Panc1 (cell line): ENCODE results near the gene GPR37L1. TPM values are rescaled to one million over a fixed set of nuclear protein-coding genes. Genes with fewer than 3 reads are reported as not detected.

Experiments used
- ATAC-seq: fragments of 200-7000 bp; cut with Tn5 transposase; 2 replicates; pipeline ENCODE4 v1.9.1; 2020; ENCODE audit warnings: mild to moderate bottlenecking, moderate library complexity
- BruUV-seq: library from RNA; stranded (reverse); fragments of 400-500 nt; replicated peaks from 2 replicates; lab custom pipeline; 2021; lab: Mats Ljungman, UMichigan
- CTCF ChIA-PET: fragments of 300-600 bp; sonication (Branson Sonifier 250); formaldehyde crosslinking; loops from one replicate; lab custom pipeline; 2022; ENCODE audit warnings: antibody characterized with exemption; lab: Charles Lee
- POLR2A ChIA-PET: fragments of 300-600 bp; sonication (Branson Sonifier 250); formaldehyde crosslinking; loops from one replicate; lab custom pipeline; 2022; ENCODE audit warnings: antibody characterized with exemption; lab: Charles Lee
- DNase-seq: peaks from one replicate; pipeline ENCODE4 v3.0.0-alpha.2; 2010; ENCODE audit warnings: low read depth, low spot score
- H3K27ac ChIP-seq: 2 replicates; pipeline ENCODE4 v1.5.1; 2011; ENCODE audit warnings: mild to moderate bottlenecking, low read length, inconsistent platforms
- H3K27me3 ChIP-seq: fragments of 200-500 bp; sonication (Bioruptor generic); 2 replicates; pipeline ENCODE4 v1.6.0; 2014; ENCODE audit warnings: low read length, inconsistent platforms; ENCODE audit not compliant: control insufficient read depth, insufficient read depth
- H3K36me3 ChIP-seq: fragments of 200-500 bp; sonication (Bioruptor generic); 2 replicates; pipeline ENCODE4 v1.5.1; 2014; ENCODE audit warnings: inconsistent platforms, mild to moderate bottlenecking, low read length, moderate library complexity; ENCODE audit not compliant: control insufficient read depth, insufficient read depth
- H3K4me1 ChIP-seq: 2 replicates; pipeline ENCODE4 v1.5.1; 2011; ENCODE audit warnings: inconsistent platforms, mild to moderate bottlenecking, low read length, moderate library complexity; ENCODE audit not compliant: control insufficient read depth, insufficient read depth
- H3K4me3 ChIP-seq, 2 experiments: 2 replicates each; pipeline ENCODE4 v1.5.1; 2011 to 2012; ENCODE audit warnings: low read depth in 2 of 2, low read length in 2 of 2, mild to moderate bottlenecking in 2 of 2, inconsistent platforms in 1 of 2, moderate library complexity in 1 of 2
- H3K9me3 ChIP-seq: fragments of 200-500 bp; sonication (Bioruptor generic); 2 replicates; pipeline ENCODE4 v1.5.1; 2014; ENCODE audit warnings: low read depth, mild to moderate bottlenecking, inconsistent platforms, low read length, moderate library complexity; ENCODE audit not compliant: control insufficient read depth, insufficient read depth
- POLR2AphosphoS5 ChIP-seq: IDR thresholded peaks from 2 replicates; pipeline ENCODE4 v1.6.1; 2012; ENCODE audit warnings: mild to moderate bottlenecking, low read depth, low read length, moderate library complexity
- SIN3A ChIP-seq: IDR thresholded peaks from 2 replicates; pipeline ENCODE4 v1.6.1; 2012; ENCODE audit warnings: low read depth, mild to moderate bottlenecking, low read length, moderate library complexity, borderline replicate concordance; ENCODE audit not compliant: insufficient read depth
- TCF7L2 ChIP-seq: IDR thresholded peaks from 2 replicates; pipeline ENCODE4 v1.6.1; 2011; ENCODE audit warnings: mild to moderate bottlenecking, low read depth, low read length, inconsistent platforms
- in situ Hi-C: cut with HindIII; loops from 2 replicates; pipeline ENCODE4 v1.10.0; 2016; ENCODE audit warnings: low sequenced_read_pairs, low pct_unique_long_range_greater_than_20kb
- intact Hi-C: fragments of 100-400 bp; cut with micrococcal nuclease; formaldehyde crosslinking; loops from one replicate; pipeline ENCODE4 v1.10.0; 2022; ENCODE audit not compliant: unreplicated experiment
- total RNA-seq: library from RNA; stranded (reverse); gene quantifications from one replicate; pipeline ENCODE4 v1.2.1, GENCODE V29; 2021; ENCODE audit not compliant: unreplicated experiment
- TF ChIP-seq, protein P1 (sequence below): fragments of 450-650 bp; IDR thresholded peaks from 2 replicates; pipeline ENCODE4 v1.5.1; 2017; ENCODE audit warnings: mild to moderate bottlenecking
- TF ChIP-seq, protein P2 (sequence below), 2 experiments: IDR thresholded peaks; 2 replicates each; pipeline ENCODE4 v1.6.1; 2011 to 2012; ENCODE audit warnings: low read depth in 2 of 2, control low read depth in 1 of 2, low read length in 1 of 2, mild to moderate bottlenecking in 1 of 2, moderate library complexity in 1 of 2; ENCODE audit not compliant: insufficient read depth in 1 of 2

GPR37L1 gene
- total RNA-seq, 1 experiment from 2014 or later, result 0.44 TPM

DNA sequence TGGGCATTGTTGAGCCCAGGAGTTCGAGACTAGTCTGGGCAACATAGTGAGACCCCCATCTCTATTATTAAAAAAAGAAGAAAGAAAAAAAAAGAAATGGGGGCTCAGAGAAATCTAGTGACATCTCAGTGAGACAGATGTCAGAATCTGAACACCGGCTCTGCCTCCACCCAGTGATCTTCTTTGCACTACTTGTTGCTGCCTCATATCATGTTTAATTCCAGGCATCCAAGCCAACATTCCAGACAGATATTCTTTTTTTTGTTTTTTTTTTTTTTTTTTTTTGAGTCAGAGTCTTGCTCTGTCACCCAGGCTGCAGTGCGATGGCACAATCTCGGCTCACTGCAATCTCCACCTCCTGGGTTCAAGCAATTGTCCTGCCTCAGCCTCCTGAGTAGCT lies 26.8 kb downstream of the GPR37L1 start:
- ATAC-seq, result no peak
- Histone ChIP-seq H3K27ac (no peak overlapping the region), H3K27me3 (no peaks in the 10 kb centered on the region), H3K9me3 (no peaks in the 10 kb centered on the region), H3K4me1 (peaks cover 5% of the 10 kb centered on the region), H3K36me3 (no peaks in the 10 kb centered on the region), H3K4me3 (no peak overlapping the region)
- in situ Hi-C loops (no loop called here), intact Hi-C loops (no loop called here)
- no TSS peak for BruUV-seq
- ChIA-PET CTCF (no interaction called here), POLR2A (no interaction called here)
- DNase-seq, result no peak
- TF ChIP-seq, protein P1, sequence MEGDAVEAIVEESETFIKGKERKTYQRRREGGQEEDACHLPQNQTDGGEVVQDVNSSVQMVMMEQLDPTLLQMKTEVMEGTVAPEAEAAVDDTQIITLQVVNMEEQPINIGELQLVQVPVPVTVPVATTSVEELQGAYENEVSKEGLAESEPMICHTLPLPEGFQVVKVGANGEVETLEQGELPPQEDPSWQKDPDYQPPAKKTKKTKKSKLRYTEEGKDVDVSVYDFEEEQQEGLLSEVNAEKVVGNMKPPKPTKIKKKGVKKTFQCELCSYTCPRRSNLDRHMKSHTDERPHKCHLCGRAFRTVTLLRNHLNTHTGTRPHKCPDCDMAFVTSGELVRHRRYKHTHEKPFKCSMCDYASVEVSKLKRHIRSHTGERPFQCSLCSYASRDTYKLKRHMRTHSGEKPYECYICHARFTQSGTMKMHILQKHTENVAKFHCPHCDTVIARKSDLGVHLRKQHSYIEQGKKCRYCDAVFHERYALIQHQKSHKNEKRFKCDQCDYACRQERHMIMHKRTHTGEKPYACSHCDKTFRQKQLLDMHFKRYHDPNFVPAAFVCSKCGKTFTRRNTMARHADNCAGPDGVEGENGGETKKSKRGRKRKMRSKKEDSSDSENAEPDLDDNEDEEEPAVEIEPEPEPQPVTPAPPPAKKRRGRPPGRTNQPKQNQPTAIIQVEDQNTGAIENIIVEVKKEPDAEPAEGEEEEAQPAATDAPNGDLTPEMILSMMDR, result no peak
- TF ChIP-seq SIN3A (no peak), POLR2AphosphoS5 (no peak), TCF7L2 (no peak)
- TF ChIP-seq, protein P2, sequence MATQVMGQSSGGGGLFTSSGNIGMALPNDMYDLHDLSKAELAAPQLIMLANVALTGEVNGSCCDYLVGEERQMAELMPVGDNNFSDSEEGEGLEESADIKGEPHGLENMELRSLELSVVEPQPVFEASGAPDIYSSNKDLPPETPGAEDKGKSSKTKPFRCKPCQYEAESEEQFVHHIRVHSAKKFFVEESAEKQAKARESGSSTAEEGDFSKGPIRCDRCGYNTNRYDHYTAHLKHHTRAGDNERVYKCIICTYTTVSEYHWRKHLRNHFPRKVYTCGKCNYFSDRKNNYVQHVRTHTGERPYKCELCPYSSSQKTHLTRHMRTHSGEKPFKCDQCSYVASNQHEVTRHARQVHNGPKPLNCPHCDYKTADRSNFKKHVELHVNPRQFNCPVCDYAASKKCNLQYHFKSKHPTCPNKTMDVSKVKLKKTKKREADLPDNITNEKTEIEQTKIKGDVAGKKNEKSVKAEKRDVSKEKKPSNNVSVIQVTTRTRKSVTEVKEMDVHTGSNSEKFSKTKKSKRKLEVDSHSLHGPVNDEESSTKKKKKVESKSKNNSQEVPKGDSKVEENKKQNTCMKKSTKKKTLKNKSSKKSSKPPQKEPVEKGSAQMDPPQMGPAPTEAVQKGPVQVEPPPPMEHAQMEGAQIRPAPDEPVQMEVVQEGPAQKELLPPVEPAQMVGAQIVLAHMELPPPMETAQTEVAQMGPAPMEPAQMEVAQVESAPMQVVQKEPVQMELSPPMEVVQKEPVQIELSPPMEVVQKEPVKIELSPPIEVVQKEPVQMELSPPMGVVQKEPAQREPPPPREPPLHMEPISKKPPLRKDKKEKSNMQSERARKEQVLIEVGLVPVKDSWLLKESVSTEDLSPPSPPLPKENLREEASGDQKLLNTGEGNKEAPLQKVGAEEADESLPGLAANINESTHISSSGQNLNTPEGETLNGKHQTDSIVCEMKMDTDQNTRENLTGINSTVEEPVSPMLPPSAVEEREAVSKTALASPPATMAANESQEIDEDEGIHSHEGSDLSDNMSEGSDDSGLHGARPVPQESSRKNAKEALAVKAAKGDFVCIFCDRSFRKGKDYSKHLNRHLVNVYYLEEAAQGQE (IDR thresholded peaks at IDR 0.05; ENCODE audit: insufficient read depth in 1 of 2, low read depth in 2 of 2, low read length in 1 of 2), result no peak

DNA sequence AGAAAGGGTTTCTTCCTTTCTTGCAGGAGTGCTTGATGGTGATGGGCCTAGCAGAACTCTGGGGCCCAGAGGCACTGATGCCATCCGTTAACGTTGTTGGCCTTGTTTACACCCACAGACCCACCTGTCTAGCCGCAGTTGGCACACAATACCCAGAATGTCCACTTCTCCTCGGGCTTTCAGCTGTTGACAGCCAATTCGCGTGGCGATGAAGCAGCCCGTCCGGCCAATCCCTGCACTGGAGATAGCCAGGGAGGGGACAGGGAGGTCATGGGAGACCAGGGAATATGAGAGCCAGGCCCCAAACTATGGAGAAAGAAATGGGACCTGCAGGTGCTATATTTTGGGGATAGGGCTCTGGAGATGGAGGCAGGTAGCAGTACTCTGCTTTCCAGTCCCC lies 27.5 kb downstream of the GPR37L1 start:
- ATAC-seq, result no peak
- ChIA-PET POLR2A (no interaction called here), CTCF (no interaction called here)
- no peaks in the 10 kb centered on the region for H3K9me3 ChIP-seq
- H3K4me1 ChIP-seq, result peaks cover 3% of the 10 kb centered on the region
- no peak for DNase-seq
- no peaks in the 10 kb centered on the region for H3K27me3 ChIP-seq
- in situ Hi-C loops (no loop called here), intact Hi-C loops (no loop called here)
- BruUV-seq, result no TSS peak
- H3K4me3 ChIP-seq, result no peak overlapping the region
- H3K27ac ChIP-seq, result no peak overlapping the region
- TF ChIP-seq, protein P1, result no peak
- TF ChIP-seq POLR2AphosphoS5, result no peak
- TF ChIP-seq SIN3A, result no peak
- TF ChIP-seq, protein P2 (IDR thresholded peaks at IDR 0.05; ENCODE audit: insufficient read depth in 1 of 2, low read depth in 2 of 2, low read length in 1 of 2), result no peak
- H3K36me3 ChIP-seq, result no peaks in the 10 kb centered on the region
